Activated CD8-positive, alpha-beta T cell treated with anti-CD3 and anti-CD28 coated beads, Interleukin-2, amount 10 ng/mL, durations not matched to agents 7 days and 5 days (primary cell): Measurements from ENCODE around the gene L3MBTL4. TPM values are rescaled to one million over a fixed set of nuclear protein-coding genes. Genes with fewer than 3 reads are reported as not detected.

Source experiments
- ATAC-seq: fragments of 150-1000 bp; cut with Tn5 transposase; one replicate; pipeline ENCODE4 v1.10.0; 2021; ENCODE audit warnings: moderate library complexity
- CTCF ChIA-PET: fragments of 350-600 bp; sonication (Branson Sonifier 250); formaldehyde crosslinking; loops from one replicate; lab custom pipeline; 2021; ENCODE audit warnings: antibody characterized with exemption; lab: Charles Lee
- POLR2A ChIA-PET: fragments of 350-600 bp; sonication (Branson Sonifier 250); formaldehyde crosslinking; loops from one replicate; lab custom pipeline; 2021; ENCODE audit warnings: antibody characterized with exemption; lab: Charles Lee
- DNase-seq: peaks from one replicate; pipeline ENCODE4 v3.0.0-alpha.2; 2020
- H3K27ac Mint-ChIP-seq: one replicate; pipeline ENCODE4 v1.8.0; 2021; ENCODE audit warnings: mild to moderate bottlenecking, mixed read lengths
- H3K27me3 Mint-ChIP-seq: one replicate; pipeline ENCODE4 v1.8.0; 2021; ENCODE audit warnings: low read depth, mixed read lengths
- H3K36me3 Mint-ChIP-seq: one replicate; pipeline ENCODE4 v1.8.0; 2021; ENCODE audit warnings: low read depth, mixed read lengths
- H3K4me1 Mint-ChIP-seq: one replicate; pipeline ENCODE4 v1.8.0; 2021; ENCODE audit warnings: low read depth, mixed read lengths
- H3K4me3 Mint-ChIP-seq: one replicate; pipeline ENCODE4 v1.8.0; 2021; ENCODE audit warnings: mild to moderate bottlenecking, mixed read lengths
- H3K9me3 Mint-ChIP-seq: one replicate; pipeline ENCODE4 v1.8.0; 2022; ENCODE audit warnings: mixed read lengths; ENCODE audit not compliant: insufficient read depth
- total RNA-seq, 2 experiments: library from RNA; stranded (reverse); gene quantifications; one replicate each; pipeline ENCODE4 v1.2.3, GENCODE V29; 2021

Gene L3MBTL4
- not detected for total RNA-seq

GRCh38 chr18:6414723-6415417 lies at the start of gene L3MBTL4:
TSS of gene L3MBTL4 (minus strand) at chr18:6414911. CDS start at chr18:6311625, 103,286 bp downstream.
- H3K27me3 Mint-ChIP-seq, result peaks cover 29% of the 10 kb centered on the region
- ChIA-PET CTCF (no interaction called here), POLR2A (no interaction called here)
- peaks cover 4% of the 10 kb centered on the region for H3K36me3 Mint-ChIP-seq
- ATAC-seq (peak; percentile 58), DNase-seq (no peak)
- H3K9me3 Mint-ChIP-seq, result no peaks in the 10 kb centered on the region
- H3K27ac Mint-ChIP-seq, result peak within 1 kb of the TSS; percentile 30
- peak within 1 kb of the TSS; percentile 73 for H3K4me3 Mint-ChIP-seq
- peaks cover 4% of the 10 kb centered on the region for H3K4me1 Mint-ChIP-seq

DNA sequence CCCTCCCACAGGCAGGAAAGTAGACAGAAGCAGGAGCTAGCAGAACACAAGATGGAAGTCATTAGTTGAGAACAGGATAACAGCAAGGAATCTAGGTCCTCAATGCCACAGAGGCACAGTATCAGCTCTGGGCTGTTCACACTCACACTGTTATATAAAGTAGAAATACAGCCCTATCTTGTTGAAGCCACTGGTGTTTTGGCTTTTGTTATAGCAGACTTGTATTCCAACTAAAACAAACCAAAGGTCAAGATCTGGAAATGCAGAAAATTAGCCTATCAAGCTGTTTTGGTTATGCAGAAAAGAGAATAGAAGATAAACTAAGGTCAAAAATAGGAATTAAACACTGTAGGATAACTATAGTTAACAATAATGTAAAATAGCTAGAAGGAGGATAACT lies 37.5 kb upstream of the L3MBTL4 start:
- no peaks in the 10 kb centered on the region for H3K27me3 Mint-ChIP-seq

DNA sequence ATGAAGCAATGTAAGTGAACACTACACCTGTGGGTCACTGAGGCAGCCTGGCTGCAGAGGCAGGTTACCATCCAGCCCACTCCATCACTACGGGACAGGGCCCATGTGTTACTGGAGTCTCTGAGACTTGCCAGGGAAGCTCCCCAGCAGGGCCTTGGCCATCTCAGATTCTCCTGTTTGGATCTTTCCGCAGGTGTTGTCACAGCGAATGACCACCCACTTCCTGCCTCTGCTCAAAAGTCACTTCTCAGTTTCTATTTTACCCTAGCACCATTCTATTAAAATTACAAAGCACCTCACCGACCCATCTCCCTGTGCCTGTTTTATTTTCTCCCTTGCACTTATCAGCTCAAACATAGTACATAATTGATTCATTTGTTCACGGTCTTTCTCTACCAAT lies 34.5 kb upstream of the L3MBTL4 start:
- DNase-seq (no peak), ATAC-seq (no peak)
- no peaks in the 10 kb centered on the region for H3K4me1 Mint-ChIP-seq
- H3K9me3 Mint-ChIP-seq, result no peaks in the 10 kb centered on the region
- H3K36me3 Mint-ChIP-seq, result no peaks in the 10 kb centered on the region
- ChIA-PET CTCF (no interaction called here), POLR2A (no interaction called here)
- H3K4me3 Mint-ChIP-seq, result no peak overlapping the region
- H3K27ac Mint-ChIP-seq, result no peak overlapping the region
- no peaks in the 10 kb centered on the region for H3K27me3 Mint-ChIP-seq

More for the DNA sequence above, 37.5 kb upstream of the L3MBTL4 start:
- Mint-ChIP-seq H3K36me3 (no peaks in the 10 kb centered on the region), H3K27ac (no peak overlapping the region), H3K9me3 (no peaks in the 10 kb centered on the region), H3K4me1 (no peaks in the 10 kb centered on the region), H3K4me3 (no peak overlapping the region)
- DNase-seq (no peak), ATAC-seq (no peak)
- ChIA-PET CTCF (no interaction called here), POLR2A (no interaction called here)

DNA sequence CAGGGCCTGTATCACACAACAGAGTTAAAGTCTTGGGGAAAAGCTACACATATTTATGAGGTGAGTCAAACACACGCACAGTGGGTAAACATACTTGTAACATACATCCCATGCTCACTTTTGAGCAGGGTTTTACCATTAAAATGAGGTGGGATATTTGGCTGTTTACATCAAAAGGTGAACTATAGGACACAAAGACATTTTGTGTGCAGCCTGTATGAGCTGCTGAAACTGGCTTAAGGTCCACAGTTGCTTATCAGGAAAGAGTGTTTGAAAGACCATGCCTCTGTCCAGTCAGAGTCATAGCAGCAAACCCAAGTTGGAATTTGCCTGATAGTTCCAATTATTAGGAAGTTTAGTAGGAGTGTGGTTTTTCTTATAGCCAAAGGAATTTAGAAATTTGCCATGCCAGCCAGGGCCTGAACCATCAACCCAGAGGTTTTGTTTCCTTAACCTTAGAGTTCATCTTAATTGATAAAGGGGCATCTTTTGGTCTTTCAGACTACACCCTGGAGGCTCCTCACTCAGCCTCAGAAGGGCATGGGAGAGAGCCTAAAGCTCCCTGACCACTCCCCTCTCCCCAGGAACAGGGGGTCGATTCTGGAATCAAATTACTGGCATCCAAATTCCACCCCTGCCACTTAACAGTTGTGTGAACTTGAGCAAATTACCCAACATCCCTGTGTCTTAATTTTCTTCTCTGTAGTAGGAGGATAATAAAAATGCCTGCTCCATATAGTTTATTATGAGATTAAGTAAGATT lies 29.9 kb upstream of the L3MBTL4 start:
- ChIA-PET POLR2A (no interaction called here), CTCF (no interaction called here)
- DNase-seq (no peak), ATAC-seq (no peak)
- H3K27ac Mint-ChIP-seq, result no peak overlapping the region
- no peaks in the 10 kb centered on the region for H3K9me3 Mint-ChIP-seq
- H3K4me1 Mint-ChIP-seq, result no peaks in the 10 kb centered on the region
- no peaks in the 10 kb centered on the region for H3K27me3 Mint-ChIP-seq
- H3K4me3 Mint-ChIP-seq, result no peak overlapping the region
- no peaks in the 10 kb centered on the region for H3K36me3 Mint-ChIP-seq

DNA sequence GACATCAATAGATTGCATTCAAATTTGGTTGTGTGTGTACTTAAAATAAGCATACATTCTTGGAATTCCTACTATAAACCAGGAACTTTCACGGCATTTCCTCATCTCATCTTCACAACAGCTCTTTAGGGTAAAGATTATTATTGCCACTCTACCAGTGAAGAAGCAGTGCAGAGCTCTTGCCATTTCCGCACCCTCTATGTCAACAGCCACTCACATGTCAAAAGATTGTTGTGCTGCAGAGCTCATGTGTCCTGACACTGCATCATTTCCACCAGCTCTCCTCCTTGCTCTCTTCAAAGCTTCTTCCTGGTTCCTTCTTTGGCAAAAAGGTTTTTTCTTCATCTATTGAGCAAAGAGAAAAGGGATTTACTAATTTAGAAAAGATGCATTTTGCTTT lies 26.5 kb upstream of the L3MBTL4 start:
- CTCF ChIA-PET, result interaction anchor here (1.4 kb wide), 1 partner anchor 9 kb away, joined by 3 read pairs; no protein-coding TSS in a partner anchor
- no peak for DNase-seq
- POLR2A ChIA-PET, result no interaction called here
- H3K27me3 Mint-ChIP-seq, result no peaks in the 10 kb centered on the region
- no peaks in the 10 kb centered on the region for H3K9me3 Mint-ChIP-seq
- ATAC-seq, result no peak
- no peak overlapping the region for H3K4me3 Mint-ChIP-seq
- H3K27ac Mint-ChIP-seq, result no peak overlapping the region
- H3K36me3 Mint-ChIP-seq, result no peaks in the 10 kb centered on the region
- H3K4me1 Mint-ChIP-seq, result no peaks in the 10 kb centered on the region

GRCh38 chr18:6437937-6438818 lies 23.5 kb upstream of the L3MBTL4 start:
- Mint-ChIP-seq H3K9me3 (no peaks in the 10 kb centered on the region), H3K27me3 (no peaks in the 10 kb centered on the region), H3K4me1 (no peaks in the 10 kb centered on the region), H3K27ac (no peak overlapping the region), H3K4me3 (no peak overlapping the region), H3K36me3 (no peaks in the 10 kb centered on the region)
- ATAC-seq (no peak), DNase-seq (no peak)
- POLR2A ChIA-PET, result no interaction called here
- CTCF ChIA-PET, result no interaction called here

GRCh38 chr18:6435731-6436130 lies 21.0 kb upstream of the L3MBTL4 start:
- Mint-ChIP-seq H3K9me3 (no peaks in the 10 kb centered on the region), H3K27me3 (no peaks in the 10 kb centered on the region), H3K4me3 (no peak overlapping the region), H3K36me3 (no peaks in the 10 kb centered on the region), H3K27ac (no peak overlapping the region), H3K4me1 (no peaks in the 10 kb centered on the region)
- ATAC-seq (no peak), DNase-seq (no peak)
- ChIA-PET CTCF (no interaction called here), POLR2A (no interaction called here)

DNA sequence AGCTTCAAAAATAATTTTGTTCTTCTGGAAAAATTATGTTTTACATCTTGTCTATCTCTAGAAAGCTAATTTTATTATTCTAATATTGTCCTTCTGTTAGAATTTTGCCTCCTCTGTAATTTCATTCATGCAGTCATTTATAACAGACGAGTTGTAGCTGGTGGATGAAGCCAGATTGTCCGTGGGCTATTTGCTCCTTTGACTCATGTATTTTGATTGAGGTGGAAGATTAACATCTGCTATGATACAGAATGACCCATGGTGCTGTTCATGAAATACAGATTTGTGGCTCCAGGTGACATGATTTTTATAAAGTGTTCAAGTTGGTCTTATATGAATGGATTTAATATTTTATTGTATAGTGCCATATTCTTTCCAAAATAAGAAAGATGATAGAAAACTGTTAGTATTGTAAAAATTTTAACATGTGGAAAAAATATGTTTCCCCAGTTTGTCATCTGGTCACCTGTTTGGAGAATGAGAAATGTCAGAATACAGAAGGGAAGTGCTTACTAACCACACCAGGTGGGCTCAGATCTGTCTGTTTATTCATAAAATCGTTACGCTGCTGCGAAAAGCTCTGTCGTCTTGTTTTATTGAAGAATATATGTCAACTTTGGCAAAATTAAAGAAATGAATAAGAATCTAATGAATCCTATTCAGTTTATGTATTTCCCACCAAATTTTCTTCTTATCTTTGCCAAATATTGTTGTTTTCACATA lies 20.4 kb upstream of the L3MBTL4 start:
- DNase-seq (no peak), ATAC-seq (no peak)
- H3K27me3 Mint-ChIP-seq, result no peaks in the 10 kb centered on the region
- no peaks in the 10 kb centered on the region for H3K4me1 Mint-ChIP-seq
- no peak overlapping the region for H3K4me3 Mint-ChIP-seq
- ChIA-PET POLR2A (no interaction called here), CTCF (no interaction called here)
- no peaks in the 10 kb centered on the region for H3K9me3 Mint-ChIP-seq
- H3K27ac Mint-ChIP-seq, result no peak overlapping the region
- no peaks in the 10 kb centered on the region for H3K36me3 Mint-ChIP-seq

GRCh38 chr18:6434481-6434880 lies 19.8 kb upstream of the L3MBTL4 start:
- H3K27ac Mint-ChIP-seq, result no peak overlapping the region
- H3K27me3 Mint-ChIP-seq, result no peaks in the 10 kb centered on the region
- no peak for ATAC-seq
- ChIA-PET CTCF (no interaction called here), POLR2A (no interaction called here)
- H3K36me3 Mint-ChIP-seq, result no peaks in the 10 kb centered on the region
- no peaks in the 10 kb centered on the region for H3K9me3 Mint-ChIP-seq
- no peak overlapping the region for H3K4me3 Mint-ChIP-seq
- no peaks in the 10 kb centered on the region for H3K4me1 Mint-ChIP-seq
- DNase-seq, result no peak

GRCh38 chr18:6431659-6432318 lies 17.1 kb upstream of the L3MBTL4 start:
- ATAC-seq (no peak), DNase-seq (no peak)
- Mint-ChIP-seq H3K4me1 (no peaks in the 10 kb centered on the region), H3K36me3 (no peaks in the 10 kb centered on the region), H3K27me3 (no peaks in the 10 kb centered on the region), H3K27ac (no peak overlapping the region), H3K9me3 (no peaks in the 10 kb centered on the region), H3K4me3 (no peak overlapping the region)
- POLR2A ChIA-PET, result no interaction called here
- CTCF ChIA-PET, result no interaction called here

- H3K9me3 Mint-ChIP-seq, result no peaks in the 10 kb centered on the region
- H3K4me1 Mint-ChIP-seq, result no peaks in the 10 kb centered on the region
- no peak overlapping the region for H3K27ac Mint-ChIP-seq
- ATAC-seq (no peak), DNase-seq (no peak)
- no peak overlapping the region for H3K4me3 Mint-ChIP-seq
- H3K27me3 Mint-ChIP-seq, result no peaks in the 10 kb centered on the region
- H3K36me3 Mint-ChIP-seq, result no peaks in the 10 kb centered on the region
- ChIA-PET POLR2A (no interaction called here), CTCF (no interaction called here)
These were observed 14.2 kb upstream of the L3MBTL4 start for GRCh38 chr18:6428851-6429395.
